Skin epidermis (tissue), 12 donors: ENCODE data around the gene MYO1B.
A peak's percentile ranks its signal among the peaks of the same experiment; 100 is the strongest.

Experiments used
- H3K27ac ChIP-seq, 21 experiments: fragments of 200-600 bp; sonication (generic) in 11 of 21; one replicate each; pipeline ENCODE4 v1.5.0; 2020; ENCODE audit warnings: mild to moderate bottlenecking in 3 of 21, inconsistent platforms in 2 of 21, moderate library complexity in 2 of 21
- H3K4me3 ChIP-seq, 7 experiments: fragments of 200-600 bp; sonication (generic) in 2 of 7; one replicate each; pipeline ENCODE4 v1.5.0; 2020; ENCODE audit warnings: inconsistent platforms in 2 of 7, mild to moderate bottlenecking in 2 of 7, moderate library complexity in 1 of 7

MYO1B gene

DNA sequence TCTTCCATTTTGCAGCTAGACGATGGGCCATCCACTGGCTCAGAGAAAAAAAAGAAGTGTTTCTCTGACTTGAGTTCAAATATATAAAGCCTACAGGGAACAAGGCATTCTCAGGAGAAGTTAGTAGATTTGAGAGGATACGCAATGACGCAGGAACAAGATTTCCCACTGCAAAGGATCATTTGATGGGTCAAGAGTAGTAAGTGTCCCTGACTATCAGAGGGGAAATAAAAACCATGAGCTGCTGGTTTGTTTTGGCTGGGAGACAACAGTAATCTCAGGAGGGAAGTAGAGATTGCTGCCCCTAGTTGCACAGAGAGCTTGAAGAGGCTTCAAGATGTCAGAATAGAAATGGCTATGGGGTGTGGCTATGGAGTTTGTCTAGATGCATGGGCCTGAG lies 22.3 kb upstream of the MYO1B start:
- no peak overlapping the region for H3K4me3 ChIP-seq
- peak overlapping the region in 3 of 21 experiments; percentile 2 to 31 (median 25) for H3K27ac ChIP-seq

DNA sequence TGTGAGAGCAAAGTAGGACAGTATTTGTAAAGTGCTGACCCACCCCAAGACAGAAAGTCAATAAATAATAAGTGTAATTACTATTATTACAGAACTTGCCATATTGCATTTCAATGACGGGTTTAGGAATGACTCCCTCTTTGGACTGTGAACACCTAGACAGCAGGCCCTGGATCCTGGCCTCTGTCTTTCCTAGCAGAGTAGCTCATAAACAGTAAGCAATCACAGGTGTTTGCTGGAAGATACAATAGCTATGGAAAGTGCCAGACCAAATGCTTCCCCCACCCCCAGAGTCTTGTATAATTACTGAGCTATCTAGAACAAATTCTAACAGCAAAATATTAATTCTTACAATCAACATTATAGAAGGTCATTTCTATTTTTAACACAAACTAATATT lies 20.1 kb upstream of the MYO1B start:
- H3K4me3 ChIP-seq, result no peak overlapping the region
- H3K27ac ChIP-seq, result peak overlapping the region in 2 of 21 experiments; percentile 21 to 31

DNA sequence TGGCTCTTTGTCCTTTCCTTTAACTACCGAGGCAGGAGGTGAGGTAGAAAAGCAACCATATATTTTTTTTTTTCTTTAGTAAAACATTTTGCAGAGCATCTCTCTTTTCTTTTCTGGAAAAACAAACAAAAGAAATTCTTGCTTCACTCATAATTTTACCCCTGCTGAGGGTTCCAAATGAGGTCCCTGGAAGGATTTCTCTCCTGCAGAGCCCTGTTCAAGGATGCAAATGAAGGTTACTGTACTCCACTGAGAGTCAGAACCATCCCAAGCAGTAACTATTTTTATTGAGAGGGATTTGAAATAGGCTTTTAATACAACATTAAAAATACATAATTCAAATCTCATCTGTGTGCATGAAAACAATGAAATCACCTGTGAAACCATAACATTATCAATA lies 19.5 kb upstream of the MYO1B start:
- H3K27ac ChIP-seq, result peak overlapping the region in 1 of 21 experiments; percentile 21
- H3K4me3 ChIP-seq, result no peak overlapping the region

DNA sequence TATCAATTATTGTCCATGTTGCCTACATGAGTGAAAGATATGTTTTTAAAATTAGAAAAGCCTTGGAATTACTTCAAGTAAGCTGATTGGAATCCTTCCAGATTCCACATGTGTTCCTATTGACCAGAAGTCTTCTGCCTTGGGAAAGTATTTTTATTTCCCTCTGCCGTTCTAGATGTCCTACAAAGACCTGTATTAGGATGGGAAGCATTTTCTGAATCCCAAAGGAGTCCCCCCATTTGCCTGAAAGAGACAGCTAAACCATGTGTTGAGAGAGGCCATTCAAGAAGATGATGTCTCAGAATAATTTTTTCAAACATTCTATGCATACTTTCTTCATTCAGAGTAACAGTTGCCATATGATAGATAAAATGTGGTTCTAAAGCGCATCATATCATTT lies 19.0 kb upstream of the MYO1B start:
- Histone ChIP-seq H3K27ac (peak overlapping the region in 1 of 21 experiments; percentile 15), H3K4me3 (no peak overlapping the region)

DNA sequence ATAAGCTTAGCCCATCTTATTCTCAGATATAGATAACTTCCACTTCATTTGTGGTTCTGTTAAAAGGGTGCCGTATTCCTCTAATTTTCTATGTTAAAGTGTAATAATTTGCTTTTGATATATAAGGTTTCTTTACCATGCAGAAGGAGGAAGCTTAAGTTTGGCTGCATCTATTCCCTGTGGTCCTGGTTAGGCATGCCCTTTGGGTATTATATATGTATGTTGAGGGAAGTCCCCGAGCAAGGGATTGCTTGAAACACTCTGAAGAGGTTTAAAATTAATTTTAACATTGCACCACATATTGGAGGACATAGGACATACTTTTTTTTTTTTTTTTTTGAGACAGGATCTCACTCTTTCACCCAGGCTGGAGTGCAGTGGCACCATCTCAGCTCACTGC lies 16.9 kb upstream of the MYO1B start:
- peak overlapping the region in 2 of 21 experiments; percentile 11 to 45 for H3K27ac ChIP-seq

DNA sequence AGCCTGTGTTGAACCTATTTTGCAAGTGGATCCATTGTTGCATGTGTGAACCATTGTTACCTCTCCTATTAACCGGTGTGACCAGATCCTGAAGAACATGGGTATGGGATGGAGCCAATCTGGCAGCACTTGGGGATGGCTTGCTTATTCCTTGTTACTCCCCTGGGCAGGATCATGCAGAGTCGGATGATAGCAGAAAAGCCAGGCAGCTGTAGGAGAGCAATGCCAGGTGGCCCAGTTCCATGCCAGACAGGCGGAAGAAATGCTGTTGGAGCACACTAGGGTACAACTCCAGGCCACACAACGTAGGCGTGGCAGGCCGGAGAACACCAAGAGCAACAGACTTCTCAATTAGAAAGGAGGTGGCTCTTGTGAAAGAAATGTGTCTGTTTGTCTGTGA lies 16.3 kb upstream of the MYO1B start:
- H3K27ac ChIP-seq, result peak overlapping the region in 3 of 21 experiments; percentile 11 to 58 (median 45)
- H3K4me3 ChIP-seq, result no peak overlapping the region

More for the DNA sequence above, 16.9 kb upstream of the MYO1B start:
- no peak overlapping the region for H3K4me3 ChIP-seq

DNA sequence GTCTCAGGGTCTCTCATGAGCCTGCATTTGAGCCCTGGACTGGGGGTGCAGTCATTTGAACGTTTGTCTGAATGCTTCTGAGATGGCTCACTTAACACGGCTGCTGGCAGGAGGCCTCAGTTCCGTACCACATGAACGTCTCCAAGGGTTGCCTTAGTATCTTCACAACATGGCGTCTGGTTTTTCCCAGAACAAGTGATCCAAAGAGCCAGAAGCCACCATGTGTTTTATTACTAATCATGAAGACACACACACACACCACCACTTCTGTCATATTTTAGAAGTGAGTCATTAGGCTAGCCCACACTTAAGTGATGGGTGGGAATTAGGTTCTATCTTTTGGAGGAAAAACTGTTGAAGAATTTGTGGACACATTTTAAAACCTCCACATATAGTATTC lies 15.0 kb upstream of the MYO1B start:
- H3K27ac ChIP-seq, result peak overlapping the region in 6 of 21 experiments; percentile 25 to 75 (median 46)
- H3K4me3 ChIP-seq, result no peak overlapping the region

DNA sequence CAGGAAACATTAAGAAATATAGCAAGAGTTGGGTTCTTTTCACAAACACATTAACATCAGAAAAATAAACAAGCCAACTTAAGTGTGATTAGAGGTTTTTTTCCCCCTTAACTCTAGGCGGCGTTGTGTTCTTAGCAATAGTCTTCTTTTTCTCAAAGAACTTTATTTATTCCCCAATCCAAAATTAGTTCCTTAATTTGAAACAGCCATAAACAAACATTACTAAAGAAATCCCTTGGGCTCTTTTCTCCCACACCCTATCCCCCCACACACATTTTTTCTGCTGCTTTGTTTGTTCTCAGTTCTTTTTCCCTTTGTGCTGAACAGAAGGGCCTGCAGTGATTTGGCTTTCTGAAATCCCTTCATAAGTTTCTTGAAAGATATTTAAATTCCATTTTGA lies 13.2 kb upstream of the MYO1B start:
- Histone ChIP-seq H3K4me3 (no peak overlapping the region), H3K27ac (peak overlapping the region in 8 of 21 experiments; percentile 1 to 79 (median 58))

DNA sequence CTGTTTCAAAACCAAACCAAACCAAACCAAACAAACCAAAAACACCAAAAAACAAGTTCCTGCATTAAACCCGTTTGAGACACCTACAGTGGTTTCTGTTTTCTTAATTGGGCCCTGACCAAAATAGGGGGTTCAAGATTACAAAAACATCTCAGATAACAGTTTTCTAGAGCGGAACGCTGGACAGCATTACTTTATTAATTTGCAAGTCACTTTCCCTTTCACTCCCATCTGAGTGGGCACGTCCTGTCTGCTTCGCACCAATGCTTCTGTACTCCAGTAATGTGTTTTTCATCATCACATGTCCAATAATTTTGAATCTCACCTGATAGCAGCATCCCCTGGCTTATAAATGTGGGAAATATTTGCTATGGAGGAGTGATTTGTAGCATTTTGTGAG lies 11.7 kb upstream of the MYO1B start:
- Histone ChIP-seq H3K4me3 (no peak overlapping the region), H3K27ac (peak overlapping the region in 3 of 21 experiments; percentile 53 to 79 (median 78))

DNA sequence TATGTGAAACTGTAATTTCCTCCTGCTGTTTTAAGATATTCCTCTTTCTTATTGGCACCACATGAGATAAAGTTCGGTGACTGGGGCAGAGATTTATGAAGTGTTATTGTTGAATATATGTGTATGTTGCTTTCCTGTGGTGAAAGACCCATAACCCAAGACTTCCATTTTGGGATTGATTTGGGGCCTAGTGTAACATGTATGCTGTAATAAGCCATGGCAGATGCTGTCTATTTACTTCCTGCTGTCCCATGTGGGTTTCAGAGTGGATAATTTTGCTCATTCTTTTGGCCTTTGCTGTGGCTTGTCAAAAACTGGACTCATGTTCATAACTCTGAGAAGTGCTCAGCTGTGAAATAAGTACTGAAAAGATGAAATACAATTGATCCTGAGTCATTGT lies 10.8 kb upstream of the MYO1B start:
- no peak overlapping the region for H3K4me3 ChIP-seq
- H3K27ac ChIP-seq, result peak overlapping the region in 2 of 21 experiments; percentile 35 to 78

DNA sequence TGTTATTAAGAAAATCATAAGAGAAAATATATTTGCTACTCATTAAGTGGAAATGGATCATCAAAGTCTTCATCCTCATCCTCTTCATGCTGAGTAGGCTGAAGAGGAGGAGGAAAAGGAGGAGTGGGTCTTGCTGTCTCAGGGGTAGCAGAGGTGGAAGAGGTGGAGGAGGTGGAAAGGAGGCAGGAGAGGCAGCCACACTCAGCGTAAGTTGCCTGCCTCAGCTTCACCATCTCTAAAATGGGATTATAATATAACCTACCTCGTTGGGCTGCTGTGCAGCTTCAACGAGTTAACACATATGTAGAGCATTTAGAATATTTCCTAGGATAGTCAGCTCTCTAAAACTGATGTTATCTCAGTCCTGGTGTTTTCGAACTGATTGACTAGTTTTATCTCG lies 4.3 kb upstream of the MYO1B start:
- no peak overlapping the region for H3K27ac ChIP-seq
- no peak overlapping the region for H3K4me3 ChIP-seq

DNA sequence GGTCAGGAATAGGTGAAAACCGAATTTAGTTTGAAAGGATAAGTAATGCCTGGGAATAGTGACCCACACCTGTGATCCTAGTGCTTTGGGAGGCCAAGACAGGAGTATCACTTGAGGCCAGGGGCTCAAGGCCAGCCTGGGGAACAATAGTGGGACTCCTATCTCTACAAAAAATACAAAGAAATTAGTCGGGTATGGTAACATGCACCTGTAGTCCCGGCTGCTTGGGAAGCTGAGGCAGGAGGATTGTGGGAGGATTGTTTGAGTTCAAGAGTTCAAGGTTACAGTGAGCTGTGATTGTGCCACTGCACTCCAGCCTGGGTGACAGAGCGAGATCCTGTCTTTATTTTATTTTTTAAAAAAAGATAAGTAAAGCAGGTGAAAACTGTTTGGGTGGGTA lies 3.8 kb upstream of the MYO1B start:
- Histone ChIP-seq H3K4me3 (no peak overlapping the region), H3K27ac (no peak overlapping the region)

DNA sequence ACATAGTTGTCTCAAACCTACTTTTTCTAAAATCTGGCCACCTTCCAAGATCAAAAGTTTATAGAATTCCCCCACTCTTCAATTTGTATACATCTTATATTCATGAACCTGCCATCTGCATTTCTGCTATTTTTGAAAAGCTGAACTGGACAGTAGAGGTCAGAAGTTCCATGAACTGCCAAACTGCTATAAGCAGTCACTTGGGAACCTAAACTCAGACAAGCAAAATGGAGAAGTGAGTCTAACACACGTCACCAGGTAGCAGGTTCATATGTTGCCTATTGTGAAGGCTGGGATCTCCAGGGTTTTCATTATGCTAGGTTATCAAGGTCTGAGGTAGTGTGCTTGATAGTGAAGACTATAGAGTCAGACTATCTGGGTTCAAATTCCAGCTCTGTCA lies 2.0 kb upstream of the MYO1B start:
- no peak overlapping the region for H3K27ac ChIP-seq
- H3K4me3 ChIP-seq, result no peak overlapping the region

DNA sequence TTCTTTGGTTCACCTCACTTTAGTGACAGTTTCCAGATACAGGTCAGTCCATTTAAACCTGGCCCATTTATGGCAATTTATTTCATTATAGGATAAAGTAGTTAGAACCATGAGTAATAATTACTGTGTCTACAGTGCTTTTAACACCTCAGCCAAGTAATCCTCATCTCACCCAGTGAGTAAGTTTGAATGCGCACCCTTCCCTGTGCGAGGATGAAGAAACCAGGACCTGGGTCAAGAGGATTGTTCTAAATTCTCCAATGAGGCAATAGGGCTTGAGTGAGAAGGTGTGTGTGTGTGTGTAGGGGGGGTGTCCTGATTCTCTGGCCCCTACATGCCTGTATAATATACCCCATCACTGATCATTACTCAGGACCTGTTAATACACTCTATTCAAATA lies 854 bp upstream of the MYO1B start:
- Histone ChIP-seq H3K4me3 (peak overlapping the region in 1 of 7 experiments; percentile 83), H3K27ac (peak overlapping the region in 3 of 21 experiments; percentile 84 to 90 (median 88))

DNA sequence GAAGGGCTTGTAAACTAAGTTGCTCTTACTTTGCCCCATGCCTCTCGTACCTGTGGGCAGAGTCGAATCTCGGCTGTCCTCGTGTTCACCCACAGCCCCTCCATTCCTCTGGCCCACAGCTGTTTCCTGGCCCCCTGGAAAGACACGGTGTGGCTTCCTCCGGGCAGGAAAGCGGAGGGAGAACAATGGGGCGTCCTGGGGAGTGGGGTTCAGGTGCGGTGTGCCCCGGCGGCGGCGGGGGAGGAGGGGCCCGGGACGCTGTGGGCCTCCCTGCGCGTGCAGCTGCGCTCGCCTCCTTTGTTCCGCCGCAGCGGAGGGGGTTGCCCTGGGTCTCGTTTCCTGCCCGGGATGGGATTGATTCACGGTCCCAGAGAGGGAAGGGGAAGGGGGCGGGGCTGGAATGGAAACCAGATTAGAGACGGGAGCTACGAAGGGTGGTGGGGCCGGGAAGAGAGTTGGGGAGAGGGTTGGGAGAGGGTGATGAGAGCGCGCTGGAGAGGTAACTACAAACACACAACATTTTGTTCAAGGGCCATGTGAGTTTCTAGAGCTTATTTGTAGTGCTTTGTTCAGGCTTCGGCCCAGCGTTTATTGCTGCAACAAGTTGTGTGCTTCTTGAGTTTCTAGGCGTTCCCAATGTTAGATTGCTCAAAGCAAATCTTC lies 796 bp downstream of the MYO1B start:
- Histone ChIP-seq H3K4me3 (peak overlapping the region; percentile 51 to 84 (median 73)), H3K27ac (peak overlapping the region; percentile 34 to 94 (median 84))

DNA sequence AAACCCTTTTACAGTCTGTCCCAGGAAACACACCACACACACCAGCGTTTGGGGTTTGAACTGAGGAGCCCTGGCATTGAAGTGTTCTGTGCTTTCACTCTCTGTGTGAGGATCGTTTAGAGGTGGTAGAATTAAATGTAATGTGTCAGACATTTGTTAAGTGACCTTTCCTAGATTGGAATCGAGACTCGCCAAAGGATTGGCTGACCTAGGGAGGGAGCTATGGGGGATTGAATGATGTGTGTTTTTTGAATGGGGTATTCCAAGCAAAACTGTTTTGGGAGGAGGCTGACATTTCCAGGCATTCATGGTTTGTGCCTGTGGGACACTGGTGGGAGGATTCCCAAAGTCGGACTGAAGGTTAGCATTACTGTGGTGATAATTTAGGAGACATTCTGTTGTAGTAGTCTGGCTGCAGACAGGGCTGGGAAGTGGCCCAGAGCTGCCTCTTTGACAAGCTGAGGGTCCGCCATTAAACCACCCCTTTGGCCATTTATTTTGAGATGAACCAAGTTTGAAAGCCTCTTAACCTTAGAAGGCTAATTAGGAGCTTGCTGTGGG lies 1.7 kb downstream of the MYO1B start:
- Histone ChIP-seq H3K27ac (peak overlapping the region in 20 of 21 experiments; percentile 11 to 94 (median 85)), H3K4me3 (peak overlapping the region; percentile 1 to 83 (median 72))

DNA sequence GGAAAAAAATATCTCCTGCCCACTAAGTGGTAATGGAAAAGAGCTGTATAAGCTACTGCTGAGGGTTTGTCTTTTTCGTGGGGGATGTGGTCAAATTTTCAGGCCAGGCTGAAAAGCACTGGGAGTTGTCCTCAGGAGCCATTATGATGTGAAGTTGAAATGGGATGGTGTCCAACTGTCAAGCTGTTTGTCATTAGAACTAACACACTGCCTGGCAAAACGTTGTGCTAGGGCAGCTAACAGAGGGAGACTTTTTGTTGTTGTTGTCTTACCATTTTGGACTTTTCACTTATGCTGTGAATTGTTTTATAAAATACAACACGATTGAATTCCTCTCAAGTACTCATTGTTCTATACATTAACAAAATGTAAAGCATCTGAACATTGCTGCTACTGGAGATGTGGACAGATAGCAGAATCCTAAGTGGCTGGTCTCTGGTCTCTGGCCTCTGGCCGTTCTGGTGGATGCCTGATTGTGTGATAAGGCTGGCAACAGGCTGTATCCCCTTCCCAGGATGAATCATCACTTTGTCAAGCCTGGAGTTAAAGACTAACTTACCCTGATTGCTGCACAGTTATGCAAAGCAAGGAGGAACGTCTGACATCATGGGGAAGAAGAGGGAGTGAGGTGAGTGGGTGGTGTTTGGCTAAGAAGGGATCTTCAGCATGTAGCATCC lies 2.3 kb downstream of the MYO1B start:
- H3K27ac ChIP-seq, result peak overlapping the region in 20 of 21 experiments; percentile 5 to 94 (median 85)

DNA sequence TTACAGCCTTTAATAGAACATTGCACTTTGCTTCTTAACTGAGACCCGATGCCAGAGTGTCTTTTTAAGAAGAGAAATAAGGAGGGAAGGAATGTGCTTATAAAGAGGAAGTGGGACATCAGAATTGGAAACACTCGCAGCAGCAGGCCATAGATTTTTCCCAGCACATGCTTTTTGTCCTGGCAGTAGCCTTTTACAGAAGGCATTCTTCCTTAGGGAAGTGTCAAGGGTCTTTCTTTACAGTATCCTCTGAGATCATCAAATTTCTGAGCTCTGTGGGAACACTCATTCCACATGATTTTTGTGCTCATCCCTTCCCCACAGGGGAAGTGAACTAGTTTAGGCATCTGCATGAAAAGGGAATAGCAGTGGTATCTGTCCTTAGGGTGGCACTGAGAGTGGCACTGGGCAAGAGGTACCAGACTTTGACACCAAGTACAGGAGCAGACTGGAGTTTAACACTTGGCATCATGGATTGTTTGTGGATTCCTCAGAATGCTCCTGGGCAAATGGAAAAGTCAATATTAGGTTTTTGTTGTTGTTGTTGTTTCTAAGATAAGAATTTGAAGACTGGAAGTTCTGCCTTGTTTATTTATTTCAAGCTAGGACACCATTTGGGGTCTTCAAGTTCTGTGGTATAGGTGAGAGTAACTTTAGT lies 4.1 kb downstream of the MYO1B start:
- Histone ChIP-seq H3K27ac (peak overlapping the region in 3 of 21 experiments; percentile 12 to 94 (median 14)), H3K4me3 (no peak overlapping the region)

More for the DNA sequence above, 2.3 kb downstream of the MYO1B start:
- H3K4me3 ChIP-seq, result peak overlapping the region; percentile 1 to 83 (median 72)

DNA sequence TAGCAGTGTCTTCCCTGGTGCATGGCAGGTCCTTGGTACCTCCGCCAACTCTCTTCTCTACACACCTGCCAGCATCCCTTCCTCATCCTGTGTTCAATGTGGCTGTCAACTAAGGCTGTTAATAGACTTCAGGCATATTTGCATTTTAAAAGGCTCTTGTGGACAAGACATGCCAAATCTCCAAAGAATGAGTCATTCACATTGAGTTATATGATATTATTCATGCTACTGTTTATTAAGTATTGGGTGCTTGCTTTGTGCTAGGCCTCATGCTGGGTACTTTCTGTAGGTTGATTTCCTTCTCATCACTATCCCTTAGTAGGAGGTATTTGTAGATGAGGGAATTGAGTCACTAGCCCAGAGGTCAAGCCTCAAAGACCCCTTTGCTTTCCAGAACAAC lies 5.2 kb downstream of the MYO1B start:
- H3K27ac ChIP-seq, result peak overlapping the region in 2 of 21 experiments; percentile 6 to 14
- no peak overlapping the region for H3K4me3 ChIP-seq

DNA sequence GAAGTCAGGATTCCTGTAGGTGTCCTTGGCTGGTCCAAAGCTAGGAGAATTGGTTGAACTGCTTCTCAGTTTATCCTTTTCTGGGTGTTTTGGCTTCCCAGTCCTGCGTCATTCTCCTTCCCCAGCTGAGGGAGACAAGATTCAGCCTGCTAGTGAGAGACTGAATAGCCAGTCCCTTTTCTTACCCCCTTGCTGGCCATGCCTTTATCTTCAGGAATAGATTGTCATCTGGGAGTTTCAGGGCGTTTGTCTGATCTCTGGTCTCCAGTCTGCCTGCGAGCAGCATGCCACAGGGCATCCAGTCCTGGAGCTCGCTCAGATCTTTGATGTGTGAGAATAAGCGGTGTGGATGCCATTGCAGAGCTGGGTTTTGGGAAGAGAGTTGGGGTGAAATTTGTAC lies 5.8 kb downstream of the MYO1B start:
- Histone ChIP-seq H3K27ac (peak overlapping the region in 2 of 21 experiments; percentile 6 to 14), H3K4me3 (no peak overlapping the region)
